GM18868 (cell line): ENCODE data around the gene DOCK4.

ENCODE experiments used
- ATAC-seq: cut with Tn5 transposase; IDR thresholded peaks from one replicate; pipeline ENCODE4 v1.9.1; 2021; ENCODE audit warnings: mild to moderate bottlenecking, moderate library complexity; ENCODE audit not compliant: unreplicated experiment

Gene DOCK4

GRCh38 chr7:111787099-111787498 is 419.1 kb downstream of the DOCK4 start:
- no peak for ATAC-seq

GRCh38 chr7:111785076-111785475 is 421.1 kb downstream of the DOCK4 start:
- no peak for ATAC-seq

GRCh38 chr7:111784296-111784695 is 421.9 kb downstream of the DOCK4 start:
- ATAC-seq, result no peak

- ATAC-seq, result no peak
Measured at GRCh38 chr7:111783854-111784253, 422.3 kb downstream of the DOCK4 start.

- peak; percentile 84 for ATAC-seq
Measured at GRCh38 chr7:111780527-111780926, 425.7 kb downstream of the DOCK4 start.

- no peak for ATAC-seq
Measured at GRCh38 chr7:111775206-111775605, 431.0 kb downstream of the DOCK4 start.

- no peak for ATAC-seq
Measured at GRCh38 chr7:111772716-111773115, 433.5 kb downstream of the DOCK4 start.

GRCh38 chr7:111771638-111772037 is 434.6 kb downstream of the DOCK4 start:
- no peak for ATAC-seq

GRCh38 chr7:111770116-111770515 is 436.1 kb downstream of the DOCK4 start:
- no peak for ATAC-seq

- ATAC-seq, result no peak
Measured at GRCh38 chr7:111765751-111766643, 440.2 kb downstream of the DOCK4 start.

- peak; percentile 72 for ATAC-seq
Measured at GRCh38 chr7:111763221-111763801, 442.9 kb downstream of the DOCK4 start.

GRCh38 chr7:111762799-111763198 is 443.4 kb downstream of the DOCK4 start:
- no peak for ATAC-seq

- no peak for ATAC-seq
Measured at GRCh38 chr7:111762211-111762610, 444.0 kb downstream of the DOCK4 start.

- no peak for ATAC-seq
Measured at GRCh38 chr7:111760043-111760442, 446.2 kb downstream of the DOCK4 start.

- no peak for ATAC-seq
Measured at GRCh38 chr7:111758332-111758731, 447.9 kb downstream of the DOCK4 start.

- no peak for ATAC-seq
Measured at GRCh38 chr7:111756687-111757178, 449.5 kb downstream of the DOCK4 start.

GRCh38 chr7:111755383-111755782 is 450.8 kb downstream of the DOCK4 start:
- ATAC-seq, result no peak

GRCh38 chr7:111753968-111754367 is 452.2 kb downstream of the DOCK4 start:
- ATAC-seq, result no peak

GRCh38 chr7:111752022-111752582 is 454.1 kb downstream of the DOCK4 start:
- ATAC-seq, result peak; percentile 94

GRCh38 chr7:111750878-111751277 is 455.3 kb downstream of the DOCK4 start:
- ATAC-seq, result no peak

- no peak for ATAC-seq
Measured at GRCh38 chr7:111750228-111750627, 456.0 kb downstream of the DOCK4 start.

- no peak for ATAC-seq
Measured at GRCh38 chr7:111749625-111750024, 456.6 kb downstream of the DOCK4 start.
